HepG2 (cell line): ENCODE data around the gene DYNC2I2. TPM values are rescaled to one million over a fixed set of nuclear protein-coding genes. Genes with fewer than 3 reads are reported as not detected.

Experiments used
- ASH2L ChIP-seq: fragments of 300-600, 200-600 bp; sonication (generic); IDR thresholded peaks from 2 replicates; pipeline ENCODE4 v1.7.0; 2017; ENCODE audit warnings: low read depth, mild to moderate bottlenecking, moderate library complexity, mixed read lengths, low read length; ENCODE audit not compliant: insufficient read length
- ATF6 ChIP-seq: sonication (generic); formaldehyde crosslinking; conservative IDR thresholded peaks from 2 replicates; pipeline ENCODE4 v1.4.0; 2020; ENCODE audit warnings: missing genetic modification reagents
- CHD4 ChIP-seq: fragments of 200-600 bp; sonication (generic); IDR thresholded peaks from 2 replicates; pipeline ENCODE4 v1.7.0; 2017; ENCODE audit warnings: mild to moderate bottlenecking, low read length, borderline replicate concordance
- ETS1 ChIP-seq: sonication (generic); formaldehyde crosslinking; IDR thresholded peaks from 2 replicates; pipeline ENCODE4 v1.4.0; 2020; ENCODE audit warnings: missing genetic modification reagents
- GFI1 ChIP-seq: sonication (generic); formaldehyde crosslinking; IDR thresholded peaks from 2 replicates; pipeline ENCODE4 v1.5.0; 2020; ENCODE audit warnings: missing genetic modification reagents, mild to moderate bottlenecking, borderline replicate concordance
- MBNL3 ChIP-seq: fragments of 250-450 bp; sonication (Bioruptor Pico); conservative IDR thresholded peaks from 2 replicates; pipeline ENCODE4 v1.8.0; 2022; ENCODE audit warnings: mild to moderate bottlenecking, inconsistent platforms
- MED8 ChIP-seq: sonication (generic); formaldehyde crosslinking; IDR thresholded peaks from 2 replicates; pipeline ENCODE4 v1.8.1; 2023; ENCODE audit warnings: mild to moderate bottlenecking, missing genetic modification reagents; ENCODE audit not compliant: insufficient replicate concordance
- NFKBIZ ChIP-seq: IDR thresholded peaks from 2 replicates; pipeline ENCODE4 v1.6.1; 2018; ENCODE audit warnings: missing genetic modification reagents, missing compliant biosample characterization
- PLSCR1 ChIP-seq: sonication (generic); formaldehyde crosslinking; IDR thresholded peaks from 2 replicates; pipeline ENCODE4 v1.5.0; 2020; ENCODE audit warnings: missing genetic modification reagents, mild to moderate bottlenecking, borderline replicate concordance
- RBFOX2 ChIP-seq: fragments of 200-400 bp; formaldehyde crosslinking; IDR thresholded peaks from 2 replicates; pipeline ENCODE4 v1.6.1; 2017; ENCODE audit warnings: low read depth, mild to moderate bottlenecking, low read length
- RCOR2 ChIP-seq: IDR thresholded peaks from 2 replicates; pipeline ENCODE4 v1.6.1; 2016; ENCODE audit warnings: missing biosample characterization, missing genetic modification reagents
- ZBTB21 ChIP-seq: sonication (generic); formaldehyde crosslinking; IDR thresholded peaks from 2 replicates; pipeline ENCODE4 v1.4.0; 2020; ENCODE audit warnings: missing genetic modification reagents
- ZNF205 ChIP-seq: IDR thresholded peaks from 2 replicates; pipeline ENCODE4 v1.6.1; 2018; ENCODE audit warnings: missing biosample characterization, missing genetic modification reagents
- ZNF280B ChIP-seq: sonication (generic); formaldehyde crosslinking; IDR thresholded peaks from 2 replicates; pipeline ENCODE4 v1.5.0; 2020; ENCODE audit warnings: missing genetic modification reagents, mild to moderate bottlenecking, borderline replicate concordance
- ZNF296 ChIP-seq: sonication (generic); formaldehyde crosslinking; conservative IDR thresholded peaks from 2 replicates; pipeline ENCODE4 v1.5.0; 2020; ENCODE audit warnings: mild to moderate bottlenecking, missing genetic modification reagents
- ZNF546 ChIP-seq: sonication (generic); formaldehyde crosslinking; conservative IDR thresholded peaks from 2 replicates; pipeline ENCODE4 v1.8.1; 2023; ENCODE audit warnings: mild to moderate bottlenecking, missing genetic modification reagents
- ZNF704 ChIP-seq: sonication (generic); formaldehyde crosslinking; IDR thresholded peaks from 2 replicates; pipeline ENCODE4 v1.8.1; 2023; ENCODE audit warnings: mild to moderate bottlenecking, inconsistent platforms, moderate library complexity, missing genetic modification reagents, borderline replicate concordance
- polyA plus RNA-seq, 8 experiments: library from polyadenylated mRNA; depleted of rRNA in 3 of 8; stranded (reverse) in 7 of 8; unstranded in 1 of 8; fragments of >200 nt; fragmentation: Illumina TruSeq in 4 of 8; extraction: Trizol in 4 of 8; gene quantifications; 2 replicates each; pipeline versions ENCODE4 v1.2.1 to v1.2.3, GENCODE V29; 2011 to 2016; ENCODE audit warnings: low read depth in 4 of 8, missing spikeins in 1 of 8, mixed read lengths in 1 of 8; ENCODE audit not compliant: insufficient read depth in 1 of 8
- total RNA-seq, 5 experiments: library from RNA; depleted of rRNA; stranded (reverse); fragments of >200 nt; fragmentation: Illumina TruSeq; extraction: Trizol; gene quantifications; 2 replicates each; pipeline ENCODE4 v1.2.3, GENCODE V29; 2016; ENCODE audit warnings: low read depth in 1 of 5

Gene DYNC2I2
- total and polyA plus RNA-seq, 2 of the 13 experiments (the other 11 are each of a cell fraction or from before 2014, with no cell fraction given), result 13.7 to 40.2 TPM

GRCh38 chr9:128656416-128657343, at the start of gene DYNC2I2 (continued):
- no peak for TF ChIP-seq ZNF296 (CRISPR knock-in tag)
- TF ChIP-seq ZNF205 (CRISPR knock-in tag), result peak; percentile 77
- TF ChIP-seq RCOR2 (CRISPR knock-in tag), result no peak
- no peak; the same call in 1 of the 2 replicates for TF ChIP-seq NFKBIZ (CRISPR knock-in tag)
- no peak for TF ChIP-seq CHD4
- peak; percentile 87 for TF ChIP-seq RBFOX2
- no peak for TF ChIP-seq ZBTB21 (CRISPR knock-in tag)
- no peak for TF ChIP-seq ETS1 (CRISPR knock-in tag)
- TF ChIP-seq ZNF546, result no peak; the same call in 1 of the 2 replicates
- TF ChIP-seq ZNF280B (CRISPR knock-in tag), result peak; percentile 59; the same call in 1 of the 2 replicates
- 0 out of 2 replicates have a peak, but pooled peaks have one; percentile 74 for TF ChIP-seq ZNF704 (CRISPR knock-in tag)
- TF ChIP-seq MBNL3 (CRISPR knock-in tag), result no peak
- TF ChIP-seq MED8 (CRISPR knock-in tag), result peak; percentile 68
- TF ChIP-seq ASH2L, result peak; percentile 86
- no peak for TF ChIP-seq PLSCR1 (CRISPR knock-in tag)
- TF ChIP-seq GFI1 (CRISPR knock-in tag), result peak; percentile 72; the same call in 1 of the 2 replicates
- TF ChIP-seq ATF6 (CRISPR knock-in tag), result no peak
- TF ChIP-seq, all 625 proteins: peak for 330
